H9 (cell line): ENCODE results near the gene COPZ2. TPM values are rescaled to one million over a fixed set of nuclear protein-coding genes. Genes with fewer than 3 reads are reported as not detected.
A peak's percentile ranks its signal among the peaks of the same experiment; 100 is the strongest.

Experiments
- DNase-seq: peaks from one replicate; pipeline ENCODE4 v3.0.0-alpha.2; 2017
- H2AFZ ChIP-seq: one replicate; pipeline ENCODE4 v1.6.1; 2013; ENCODE audit warnings: mild to moderate bottlenecking, low read length, control low read depth, moderate library complexity
- H2AK5ac ChIP-seq: 2 replicates; pipeline ENCODE4 v1.6.1; 2013; ENCODE audit warnings: low read length, control low read depth, mixed read lengths; ENCODE audit not compliant: insufficient read length
- H2BK120ac ChIP-seq: one replicate; pipeline ENCODE4 v1.6.1; 2013; ENCODE audit warnings: low read depth, mild to moderate bottlenecking, low read length, control low read depth, inconsistent platforms; ENCODE audit not compliant: poor library complexity, severe bottlenecking
- H2BK12ac ChIP-seq: 2 replicates; pipeline ENCODE4 v1.6.1; 2013; ENCODE audit warnings: low read length, control low read depth, mixed read lengths, low read depth; ENCODE audit not compliant: insufficient read length
- H2BK15ac ChIP-seq: 2 replicates; pipeline ENCODE4 v1.6.1; 2013; ENCODE audit warnings: low read depth, low read length, control low read depth
- H2BK20ac ChIP-seq: one replicate; pipeline ENCODE4 v1.6.1; 2013; ENCODE audit warnings: low read depth, mild to moderate bottlenecking, low read length, control low read depth, inconsistent platforms; ENCODE audit not compliant: poor library complexity, severe bottlenecking
- H2BK5ac ChIP-seq: 2 replicates; pipeline ENCODE4 v1.6.1; 2013; ENCODE audit warnings: low read length, control low read depth, mixed read lengths; ENCODE audit not compliant: insufficient read length
- H3K14ac ChIP-seq: 2 replicates; pipeline ENCODE4 v1.6.1; 2013; ENCODE audit warnings: low read length, control low read depth; ENCODE audit not compliant: insufficient read depth
- H3K18ac ChIP-seq: 2 replicates; pipeline ENCODE4 v1.6.1; 2013; ENCODE audit warnings: low read depth, mild to moderate bottlenecking, mixed read lengths, low read length, control low read depth; ENCODE audit not compliant: insufficient read length
- H3K23ac ChIP-seq: 2 replicates; pipeline ENCODE4 v1.6.1; 2013; ENCODE audit warnings: low read length, control low read depth, mixed read lengths, low read depth; ENCODE audit not compliant: insufficient read length
- H3K23me2 ChIP-seq: 2 replicates; pipeline ENCODE4 v1.6.1; 2013; ENCODE audit warnings: low read depth, mild to moderate bottlenecking, mixed read lengths, low read length, control low read depth; ENCODE audit not compliant: insufficient read length, poor library complexity, severe bottlenecking
- H3K27ac ChIP-seq: 2 replicates; pipeline ENCODE4 v1.5.1; 2013; ENCODE audit warnings: low read length, control low read depth, mixed read lengths, low read depth; ENCODE audit not compliant: insufficient read length
- H3K27me3 ChIP-seq: 2 replicates; pipeline ENCODE4 v1.6.1; 2013; ENCODE audit warnings: low read length, control low read depth, inconsistent platforms; ENCODE audit not compliant: insufficient read depth
- H3K4ac ChIP-seq: 2 replicates; pipeline ENCODE4 v1.6.1; 2013; ENCODE audit warnings: low read depth, mild to moderate bottlenecking, control low read depth, inconsistent platforms, low read length, moderate library complexity
- H3K4me1 ChIP-seq: 2 replicates; pipeline ENCODE4 v1.6.1; 2013; ENCODE audit warnings: low read length, control low read depth, inconsistent platforms; ENCODE audit not compliant: insufficient read depth
- H3K4me2 ChIP-seq: 2 replicates; pipeline ENCODE4 v1.6.1; 2013; ENCODE audit warnings: low read length, control low read depth, mixed read lengths; ENCODE audit not compliant: insufficient read length, insufficient read depth
- H3K56ac ChIP-seq: 2 replicates; pipeline ENCODE4 v1.6.1; 2013; ENCODE audit warnings: low read depth, mild to moderate bottlenecking, mixed read lengths, low read length, control low read depth; ENCODE audit not compliant: insufficient read length
- H3K79me1 ChIP-seq: 2 replicates; pipeline ENCODE4 v1.6.1; 2013; ENCODE audit warnings: low read depth, mild to moderate bottlenecking, moderate library complexity, low read length, control low read depth, inconsistent platforms; ENCODE audit not compliant: insufficient read depth, poor library complexity, severe bottlenecking
- H3K79me2 ChIP-seq: 2 replicates; pipeline ENCODE4 v1.6.1; 2013; ENCODE audit warnings: low read length, control low read depth, inconsistent platforms; ENCODE audit not compliant: insufficient read depth
- H3K9ac ChIP-seq: 2 replicates; pipeline ENCODE4 v1.6.1; 2013; ENCODE audit warnings: low read length, control low read depth, mixed read lengths; ENCODE audit not compliant: insufficient read length; ENCODE audit errors: extremely low read depth
- H3K9me3 ChIP-seq: one replicate; pipeline ENCODE4 v1.6.1; 2013; ENCODE audit warnings: low read depth, low read length, inconsistent platforms; ENCODE audit not compliant: control insufficient read depth
- H3T11ph ChIP-seq: one replicate; pipeline ENCODE4 v1.6.1; 2013; ENCODE audit warnings: mild to moderate bottlenecking, low read length, control low read depth, inconsistent platforms
- H4K20me1 ChIP-seq: one replicate; pipeline ENCODE4 v1.6.1; 2013; ENCODE audit not compliant: control insufficient read depth, insufficient read length, insufficient read depth
- H4K5ac ChIP-seq: 2 replicates; pipeline ENCODE4 v1.6.1; 2013; ENCODE audit warnings: low read depth, mild to moderate bottlenecking, mixed read lengths, low read length, control low read depth; ENCODE audit not compliant: insufficient read length
- H4K8ac ChIP-seq: replicated peaks from 2 replicates; pipeline ENCODE4 v1.6.1; 2013; ENCODE audit warnings: low read length, control low read depth, mixed read lengths, low read depth; ENCODE audit not compliant: insufficient read length
- H4K91ac ChIP-seq: 2 replicates; pipeline ENCODE4 v1.6.1; 2013; ENCODE audit warnings: low read depth, mild to moderate bottlenecking, moderate library complexity, mixed read lengths, low read length, control low read depth; ENCODE audit not compliant: insufficient read length
- H3K27ac Mint-ChIP-seq, 3 experiments: 2 replicates in 2 of 3; 3 replicates in 1 of 3; pipeline ENCODE4 v1.8.0; 2020 to 2021; ENCODE audit warnings: mixed read lengths in 3 of 3, mild to moderate bottlenecking in 1 of 3, moderate library complexity in 1 of 3
- H3K27me3 Mint-ChIP-seq: 2 replicates; pipeline ENCODE4 v1.8.0; 2021; ENCODE audit warnings: low read depth, mild to moderate bottlenecking, moderate library complexity, mixed read lengths
- H3K36me3 Mint-ChIP-seq, 3 experiments: 2 replicates in 2 of 3; 3 replicates in 1 of 3; pipeline ENCODE4 v1.8.0; 2020 to 2021; ENCODE audit warnings: low read depth in 3 of 3, mixed read lengths in 3 of 3; ENCODE audit not compliant: insufficient read depth in 1 of 3
- H3K4me1 Mint-ChIP-seq, 2 experiments: 2 replicates each; pipeline ENCODE4 v1.8.0; 2020; ENCODE audit warnings: mixed read lengths in 2 of 2
- H3K4me3 Mint-ChIP-seq, 2 experiments: 2 replicates in 1 of 2; 3 replicates in 1 of 2; pipeline ENCODE4 v1.8.0; 2020 to 2021; ENCODE audit warnings: mild to moderate bottlenecking in 2 of 2, mixed read lengths in 2 of 2, moderate library complexity in 1 of 2
- H3K9me3 Mint-ChIP-seq, 2 experiments: 2 replicates in 1 of 2; 3 replicates in 1 of 2; pipeline ENCODE4 v1.8.0; 2020; ENCODE audit warnings: mild to moderate bottlenecking in 2 of 2, mixed read lengths in 2 of 2, moderate library complexity in 1 of 2
- CTCF ChIP-seq: fragments of 200-600 bp; sonication (generic); conservative IDR thresholded peaks from 3 replicates; pipeline ENCODE4 v1.8.0; 2021; ENCODE audit warnings: antibody characterized with exemption, mild to moderate bottlenecking
- WGBS: extraction: QIAGEN DNeasy Blood & Tissue Kit; methylation state at CpG from one replicate; pipeline ENCODE4 v1.1.7; 2013; ENCODE audit warnings: missing lambda C conversion rate, low lambda C conversion rate, mixed read lengths; ENCODE audit not compliant: insufficient read length; ENCODE audit errors: extremely low coverage; 5-methylcytosine and 5-hydroxymethylcytosine counted together
- total RNA-seq: library from RNA; stranded (reverse); gene quantifications from 2 replicates; pipeline ENCODE4 v1.2.1, GENCODE V29; 2021

The COPZ2 gene
- total RNA-seq, 1 experiment from 2014 or later: 0.68 TPM

GRCh38 chr17:48025040-48025903, 12.3 kb downstream of the COPZ2 start:
- H2BK12ac ChIP-seq: no peak overlapping the region
- no peak overlapping the region for H4K91ac ChIP-seq
- H3K27ac ChIP-seq: no peak overlapping the region
- H3K4me2 ChIP-seq: peak overlapping the region; percentile 80
- peaks cover 2% of the 10 kb centered on the region; the same call in 1 of the 2 replicates for H3K27me3 ChIP-seq
- no peak overlapping the region for H4K8ac ChIP-seq
- H2BK5ac ChIP-seq: no peak overlapping the region
- no peaks in the 10 kb centered on the region for H3K9me3 ChIP-seq
- no peaks in the 10 kb centered on the region for H3K79me2 ChIP-seq
- peak; percentile 82 for TF ChIP-seq CTCF
- Mint-ChIP-seq H3K27me3 (peaks cover 45% of the 10 kb centered on the region), H3K27ac (no peak overlapping the region; a peak in 1 of 7 replicates), H3K4me3 (peak overlapping the region; percentile 58 to 79), H3K4me1 (peaks cover 28 to 32% of the 10 kb centered on the region in 2 experiments), H3K36me3 (no peaks in the 10 kb centered on the region), H3K9me3 (no peaks in the 10 kb centered on the region; a peak in 1 of 5 replicates)
- no peak overlapping the region for H3K18ac ChIP-seq
- H3K9ac ChIP-seq: no peak overlapping the region
- H3K79me1 ChIP-seq: no peaks in the 10 kb centered on the region
- no peak overlapping the region for H3K4ac ChIP-seq
- H2AFZ ChIP-seq: no peak overlapping the region
- no peak overlapping the region for H2AK5ac ChIP-seq
- no peak overlapping the region for H2BK120ac ChIP-seq
- H2BK15ac ChIP-seq: no peak overlapping the region
- H4K20me1 ChIP-seq: no peaks in the 10 kb centered on the region
- H3K23me2 ChIP-seq: peaks cover 19% of the 10 kb centered on the region
- no peak overlapping the region for H3K23ac ChIP-seq
- no CpG with 5 or more reads among the region's 56 CpGs for WGBS
- no peak overlapping the region for H3K56ac ChIP-seq
- no peaks in the 10 kb centered on the region for H3K4me1 ChIP-seq
- H3T11ph ChIP-seq: no peak overlapping the region
- H4K5ac ChIP-seq: no peak overlapping the region
- peak; percentile 98 for DNase-seq
- no peak overlapping the region for H3K14ac ChIP-seq
- no peak overlapping the region for H2BK20ac ChIP-seq
